Measurements from ENCODE around the gene METTL18. TPM values are rescaled to one million over a fixed set of nuclear protein-coding genes. Genes with fewer than 3 reads are reported as not detected.

The METTL18 gene
- total RNA-seq, 2 donors from 2014 or later: 6.7 to 7.3 TPM

GRCh38 chr1:169797281-169797680 lies 2.6 kb upstream of the METTL18 start:
- Mint-ChIP-seq H3K9me3 (no peaks in the 10 kb centered on the region), H3K36me3 (ENCODE audit: low read depth) (peaks cover 24% of the 10 kb centered on the region), H3K4me1 (peaks cover 13% of the 10 kb centered on the region), H3K4me3 (no peak overlapping the region), H3K27ac (no peak overlapping the region), H3K27me3 (ENCODE audit: insufficient read depth) (no peaks in the 10 kb centered on the region)
- Histone ChIP-seq H3K27me3 (ENCODE audit: control insufficient read depth, insufficient read depth, low read length, poor library complexity, severe bottlenecking) (no peaks in the 10 kb centered on the region), H3K36me3 (ENCODE audit: control insufficient read depth, insufficient read depth, low read length) (peaks cover 11% of the 10 kb centered on the region), H3K4me3 (ENCODE audit: low read length) (no peak overlapping the region), H3K9me3 (ENCODE audit: control insufficient read depth, low read length) (no peaks in the 10 kb centered on the region), H3K4me1 (ENCODE audit: control insufficient read depth, insufficient read depth, low read length) (peaks cover 3% of the 10 kb centered on the region), H3K9ac (ENCODE audit: extremely low read depth, low read length, poor library complexity, severe bottlenecking) (no peak overlapping the region), H3K27ac (ENCODE audit: low read depth, low read length) (no peak overlapping the region)
- no peak for DNase-seq
- WGBS, 2 experiments (ENCODE audit: insufficient coverage in 1 of 2, insufficient read length in 1 of 2): 91 to 94% methylated on average over 2 to 5 of the region's 5 CpGs
- TF ChIP-seq CTCF (conservative IDR thresholded peaks at IDR 0.05): no peak

GRCh38 chr1:169796274-169796810 lies 1.6 kb upstream of the METTL18 start:
- H3K36me3 Mint-ChIP-seq (ENCODE audit: low read depth): peaks cover 31% of the 10 kb centered on the region
- TF ChIP-seq CTCF (conservative IDR thresholded peaks at IDR 0.05): no peak
- Histone ChIP-seq H3K36me3 (ENCODE audit: control insufficient read depth, insufficient read depth, low read length) (peaks cover 16% of the 10 kb centered on the region), H3K9me3 (ENCODE audit: control insufficient read depth, low read length) (no peaks in the 10 kb centered on the region), H3K4me3 (ENCODE audit: low read length) (peak overlapping the region; percentile 88), H3K9ac (ENCODE audit: extremely low read depth, low read length, poor library complexity, severe bottlenecking) (no peak overlapping the region), H3K27me3 (ENCODE audit: control insufficient read depth, insufficient read depth, low read length, poor library complexity, severe bottlenecking) (no peaks in the 10 kb centered on the region), H3K4me1 (ENCODE audit: control insufficient read depth, insufficient read depth, low read length) (peaks cover 3% of the 10 kb centered on the region), H3K27ac (ENCODE audit: low read depth, low read length) (no peak overlapping the region)
- no peaks in the 10 kb centered on the region for H3K27me3 Mint-ChIP-seq (ENCODE audit: insufficient read depth)
- H3K4me3 Mint-ChIP-seq: peak overlapping the region; percentile 95
- peaks cover 13% of the 10 kb centered on the region for H3K4me1 Mint-ChIP-seq
- WGBS, 2 experiments (ENCODE audit: insufficient coverage in 1 of 2, insufficient read length in 1 of 2): 89 to 94% methylated on average over 7 of the region's 7 CpGs
- H3K9me3 Mint-ChIP-seq: no peaks in the 10 kb centered on the region
- no peak for DNase-seq
- H3K27ac Mint-ChIP-seq: no peak overlapping the region

GRCh38 chr1:169795687-169796086 lies 980 bp upstream of the METTL18 start:
- peak overlapping the region; percentile 88 for H3K4me3 ChIP-seq (ENCODE audit: low read length)
- H3K9ac ChIP-seq (ENCODE audit: extremely low read depth, low read length, poor library complexity, severe bottlenecking): peak overlapping the region; percentile 64
- Mint-ChIP-seq H3K9me3 (peaks cover 2% of the 10 kb centered on the region), H3K36me3 (ENCODE audit: low read depth) (peaks cover 32% of the 10 kb centered on the region), H3K27ac (peak overlapping the region; percentile 99), H3K4me3 (peak overlapping the region; percentile 95), H3K4me1 (peaks cover 13% of the 10 kb centered on the region), H3K27me3 (ENCODE audit: insufficient read depth) (no peaks in the 10 kb centered on the region)
- H3K4me1 ChIP-seq (ENCODE audit: control insufficient read depth, insufficient read depth, low read length): peaks cover 3% of the 10 kb centered on the region
- H3K27me3 ChIP-seq (ENCODE audit: control insufficient read depth, insufficient read depth, low read length, poor library complexity, severe bottlenecking): no peaks in the 10 kb centered on the region
- DNase-seq: no peak
- H3K9me3 ChIP-seq (ENCODE audit: control insufficient read depth, low read length): no peaks in the 10 kb centered on the region
- peaks cover 16% of the 10 kb centered on the region for H3K36me3 ChIP-seq (ENCODE audit: control insufficient read depth, insufficient read depth, low read length)
- no peak for TF ChIP-seq CTCF (conservative IDR thresholded peaks at IDR 0.05)
- H3K27ac ChIP-seq (ENCODE audit: low read depth, low read length): no peak overlapping the region
- 20 to 36% methylated on average over 1 to 5 of the region's 5 CpGs for WGBS, 2 experiments (ENCODE audit: insufficient coverage in 1 of 2, insufficient read length in 1 of 2)

All from endodermal cell (in vitro differentiated cells).